Psoas muscle (tissue), 8 donors: ENCODE data around the gene CCT5. TPM values are rescaled to one million over a fixed set of nuclear protein-coding genes. Genes with fewer than 3 reads are reported as not detected.

Experiments used
- ATAC-seq, 4 donors: fragments of 200-7000 bp; cut with Tn5 transposase; one replicate each; pipeline ENCODE4 v1.9.1; 2020; ENCODE audit warnings: moderate library complexity in 3 of 4, mild to moderate bottlenecking in 2 of 4
- DNase-seq, 2 donors: peaks; one replicate each; pipeline ENCODE4 v3.0.0-alpha.2; 2020
- H3K27ac ChIP-seq: fragments of 200-600 bp; one replicate; pipeline ENCODE4 v1.8.0; 2022
- H3K27me3 ChIP-seq, 3 donors: fragments of 200-600 bp in 1 of 3; one replicate each; pipeline versions ENCODE4 v1.6.1 to v1.8.0; 2013 to 2022; ENCODE audit warnings: low read length in 2 of 3, mild to moderate bottlenecking in 2 of 3, moderate library complexity in 1 of 3; ENCODE audit not compliant: insufficient read depth in 3 of 3
- H3K36me3 ChIP-seq, 2 donors: fragments of 200-600 bp in 1 of 2; one replicate each; pipeline versions ENCODE4 v1.6.1 to v1.8.0; 2013 to 2022; ENCODE audit warnings: low read depth in 1 of 2, mild to moderate bottlenecking in 1 of 2, moderate library complexity in 1 of 2; ENCODE audit not compliant: insufficient read depth in 1 of 2
- H3K4me1 ChIP-seq: fragments of 200-600 bp; one replicate; pipeline ENCODE4 v1.8.0; 2022
- H3K4me3 ChIP-seq: fragments of 200-600 bp; one replicate; pipeline ENCODE4 v1.8.0; 2022; ENCODE audit warnings: mild to moderate bottlenecking
- H3K9me3 ChIP-seq: fragments of 200-600 bp; one replicate; pipeline ENCODE4 v1.8.0; 2022
- WGBS, 3 donors: extraction: QIAGEN DNeasy Blood & Tissue Kit; methylation state at CpG; one replicate each; pipeline versions ENCODE4 v1.1.6 to v1.1.7; 2013; 5-methylcytosine and 5-hydroxymethylcytosine counted together
- intact Hi-C, 2 donors: fragments of 100-400 bp; cut with DNase I; formaldehyde crosslinking; loops; one replicate each; pipeline versions ENCODE4 v1.11.0 to v1.14.2; 2022
- polyA plus RNA-seq, 3 donors: library from polyadenylated mRNA; stranded (reverse); fragments of 200-250 nt; gene quantifications; one replicate each; pipeline ENCODE4 v1.2.3, GENCODE V29; 2013
- total RNA-seq, 4 donors: library from RNA; stranded (reverse); fragmentation: NEBNext Ultra II Directional in 2 of 4; extraction: Animal tissue kit (Norgen Biotek cat#: 25700) in 2 of 4; gene quantifications; one replicate each; pipeline versions ENCODE4 v1.2.1 to v1.2.4, GENCODE V29; 2021 to 2023
- TF ChIP-seq, protein P1 (sequence below): fragments of 200-600 bp; IDR thresholded peaks from one replicate; pipeline ENCODE4 v1.8.0; 2022; ENCODE audit warnings: antibody characterized with exemption
- donor health status: healthy with polysubstance abuse.
- donor health status: DM: no; HTN: no; CAD: no; lungs with moderate emphysema.
- donor health status: Bipolar disorder and iron deficiency.
- donor health status: healthy.
- donor health status: DM: yes; HTN: yes; CAD: no.
- donor health status: DM: no; HTN: no; CAD: no.
- donor health status: DM: no; HTN: no; CAD: no.
- donor health status: DM: yes; HTN: yes; CAD: no.

Gene CCT5
- total and polyA plus RNA-seq, 7 donors = 150 to 454 (median 209) TPM

DNA sequence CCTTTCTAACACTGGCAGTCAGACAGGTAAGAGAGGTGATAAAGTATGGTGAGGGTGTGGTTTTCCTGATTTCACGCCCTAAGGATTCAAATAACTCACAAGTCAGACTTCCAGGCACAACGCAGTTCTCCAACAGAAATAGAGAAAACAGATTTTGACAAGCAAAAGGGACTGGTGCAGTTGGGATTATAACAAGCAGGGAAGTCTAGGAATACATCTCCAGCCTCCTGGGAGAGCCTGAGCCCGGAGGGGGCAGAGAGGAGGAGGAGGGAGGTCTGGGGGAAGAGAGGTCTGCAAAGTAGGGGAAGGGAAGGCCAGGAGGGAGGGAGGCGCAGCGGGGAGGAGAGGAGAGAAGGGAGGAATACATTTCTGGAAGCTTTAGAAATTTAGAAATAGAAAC is 56.0 kb downstream of the CCT5 start:
- no peak for DNase-seq
- H3K36me3 ChIP-seq = no peaks in the 10 kb centered on the region
- TF ChIP-seq, protein P1, sequence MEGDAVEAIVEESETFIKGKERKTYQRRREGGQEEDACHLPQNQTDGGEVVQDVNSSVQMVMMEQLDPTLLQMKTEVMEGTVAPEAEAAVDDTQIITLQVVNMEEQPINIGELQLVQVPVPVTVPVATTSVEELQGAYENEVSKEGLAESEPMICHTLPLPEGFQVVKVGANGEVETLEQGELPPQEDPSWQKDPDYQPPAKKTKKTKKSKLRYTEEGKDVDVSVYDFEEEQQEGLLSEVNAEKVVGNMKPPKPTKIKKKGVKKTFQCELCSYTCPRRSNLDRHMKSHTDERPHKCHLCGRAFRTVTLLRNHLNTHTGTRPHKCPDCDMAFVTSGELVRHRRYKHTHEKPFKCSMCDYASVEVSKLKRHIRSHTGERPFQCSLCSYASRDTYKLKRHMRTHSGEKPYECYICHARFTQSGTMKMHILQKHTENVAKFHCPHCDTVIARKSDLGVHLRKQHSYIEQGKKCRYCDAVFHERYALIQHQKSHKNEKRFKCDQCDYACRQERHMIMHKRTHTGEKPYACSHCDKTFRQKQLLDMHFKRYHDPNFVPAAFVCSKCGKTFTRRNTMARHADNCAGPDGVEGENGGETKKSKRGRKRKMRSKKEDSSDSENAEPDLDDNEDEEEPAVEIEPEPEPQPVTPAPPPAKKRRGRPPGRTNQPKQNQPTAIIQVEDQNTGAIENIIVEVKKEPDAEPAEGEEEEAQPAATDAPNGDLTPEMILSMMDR = no peak
- intact Hi-C loops = no loop called here
- H3K27ac ChIP-seq = peak overlapping the region; percentile 92
- ATAC-seq = no peak
- peak overlapping the region; percentile 70 for H3K4me3 ChIP-seq
- H3K9me3 ChIP-seq = no peaks in the 10 kb centered on the region
- H3K4me1 ChIP-seq = peaks cover 52% of the 10 kb centered on the region
- 19 to 39% (median 25%) methylated on average over 5 of the region's 5 CpGs for WGBS, 3 donors
- H3K27me3 ChIP-seq = no peaks in the 10 kb centered on the region

DNA sequence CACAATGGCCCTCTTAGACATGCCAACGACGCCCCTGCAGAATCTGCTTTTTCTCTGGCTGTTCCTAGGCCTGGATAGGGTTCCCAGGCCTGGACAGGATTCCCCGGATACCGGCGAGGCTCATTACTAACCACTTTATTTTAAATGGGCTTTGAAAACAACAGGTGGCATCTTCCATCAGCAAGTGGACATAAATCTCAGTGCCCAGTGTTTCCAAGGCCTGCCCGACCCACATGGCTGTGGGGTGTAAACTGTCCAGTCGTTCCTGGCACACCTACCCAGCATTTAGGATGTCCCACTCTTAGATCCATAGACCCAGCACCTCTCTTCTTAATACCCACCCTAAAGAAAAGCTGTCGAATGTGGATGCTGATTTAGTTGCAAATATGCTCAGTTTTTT is 56.7 kb downstream of the CCT5 start:
- no peaks in the 10 kb centered on the region for H3K9me3 ChIP-seq
- WGBS, 3 donors = 15 to 27% (median 18%) methylated on average over 8 of the region's 8 CpGs
- H3K4me3 ChIP-seq = peak overlapping the region; percentile 70
- peak; percentile 21 to 70 (median 65) for ATAC-seq
- H3K27me3 ChIP-seq = no peaks in the 10 kb centered on the region
- peak in 1 of 2 donors; percentile 58 for DNase-seq
- H3K27ac ChIP-seq = peak overlapping the region; percentile 92
- TF ChIP-seq, protein P1 = no peak
- intact Hi-C loops = no loop called here
- peaks cover 57% of the 10 kb centered on the region for H3K4me1 ChIP-seq
- H3K36me3 ChIP-seq = no peaks in the 10 kb centered on the region

DNA sequence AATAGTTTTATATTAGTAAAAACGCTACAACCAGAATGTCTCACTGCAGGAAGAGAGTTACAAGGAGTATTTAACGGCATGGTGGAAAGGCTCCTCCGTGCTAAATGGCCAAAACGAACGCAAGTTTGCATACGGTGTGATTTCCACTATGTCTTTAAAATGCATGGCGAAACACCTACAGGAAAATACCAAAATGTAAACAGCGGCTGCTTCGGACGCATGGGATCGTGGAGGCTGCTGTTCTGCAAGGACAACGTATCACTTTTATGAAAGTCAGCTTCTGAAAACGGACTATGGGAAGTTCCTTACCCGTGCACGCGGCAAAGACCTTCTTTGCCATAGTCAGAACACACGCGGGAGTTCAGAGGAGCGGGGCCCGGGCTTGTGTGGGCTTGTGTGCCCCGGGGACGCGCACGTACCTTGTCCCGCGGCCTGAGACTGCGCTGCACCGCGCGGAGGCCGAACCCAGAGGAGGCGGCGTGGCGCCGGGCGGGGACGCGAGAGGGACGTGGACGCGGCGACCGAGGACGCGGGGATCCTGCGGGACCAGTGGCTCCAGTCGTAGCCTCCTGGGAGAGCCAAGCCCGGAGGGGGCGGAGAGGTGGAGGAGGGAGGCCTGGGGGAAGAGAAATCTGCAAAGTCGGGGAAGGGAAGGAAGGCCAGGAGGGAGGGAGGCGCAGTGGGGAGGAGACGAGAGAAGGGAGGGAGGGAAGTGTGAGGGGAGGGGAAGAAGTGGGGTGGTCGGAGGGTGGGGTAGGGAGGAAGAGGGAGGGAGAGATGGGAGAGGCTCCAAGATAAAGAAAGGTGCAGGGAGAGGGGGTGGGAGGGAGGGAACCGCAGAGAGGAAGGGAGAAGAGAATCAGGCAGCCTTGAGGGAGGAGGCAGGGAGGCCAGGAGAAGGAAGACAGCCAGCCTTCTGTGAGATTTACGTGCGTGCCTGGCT is 57.4 kb downstream of the CCT5 start, which contains the start of gene CMBL:
Gene CMBL (minus strand): TSS at position 697 of the 943 bp plus-strand sequence. CDS start 17,140 bp downstream, outside the sequence.
- peak within 1 kb of the TSS; percentile 70 for H3K4me3 ChIP-seq
- H3K27ac ChIP-seq = peak within 1 kb of the TSS; percentile 92
- DNase-seq = peak; percentile 57 to 71
- H3K27me3 ChIP-seq = no peaks in the 10 kb centered on the region
- WGBS, 3 donors = 2 to 3% (median 2%) methylated on average over 55 to 56 of the region's 56 CpGs
- TF ChIP-seq, protein P1 = no peak
- peaks cover 53% of the 10 kb centered on the region for H3K4me1 ChIP-seq
- ATAC-seq = peak; percentile 61 to 66 (median 64)
- no peaks in the 10 kb centered on the region for H3K9me3 ChIP-seq
- no peaks in the 10 kb centered on the region for H3K36me3 ChIP-seq
- intact Hi-C loops = no loop called here

DNA sequence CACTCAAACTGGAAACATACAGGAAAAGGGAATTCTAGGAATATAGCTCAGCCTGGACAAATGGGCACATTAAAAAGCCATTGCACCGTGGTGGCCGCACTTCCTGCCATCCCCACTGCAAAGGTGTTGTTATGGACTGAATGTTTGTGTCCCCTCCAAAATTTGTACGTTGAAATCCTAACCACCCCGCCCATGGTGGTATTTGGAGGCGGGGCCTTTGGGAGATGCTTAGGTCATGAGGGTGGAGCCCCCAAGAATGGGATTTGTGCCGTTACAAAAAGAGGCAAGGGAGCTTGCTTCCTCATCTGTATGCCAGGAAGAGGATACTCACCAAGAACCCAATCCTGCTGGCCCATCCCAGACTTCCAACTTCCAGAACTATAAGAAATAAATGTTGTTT is 58.8 kb downstream of the CCT5 start:
- Histone ChIP-seq H3K36me3 (no peaks in the 10 kb centered on the region), H3K27ac (peak overlapping the region; percentile 92), H3K4me3 (no peak overlapping the region), H3K27me3 (no peaks in the 10 kb centered on the region), H3K9me3 (no peaks in the 10 kb centered on the region), H3K4me1 (peaks cover 43% of the 10 kb centered on the region)
- TF ChIP-seq, protein P1 = no peak
- intact Hi-C loops = no loop called here
- ATAC-seq (no peak), DNase-seq (no peak)
- WGBS, 3 donors = 68 to 83% (median 69%) methylated on average over 6 of the region's 6 CpGs
